HG02610 (cell line): ENCODE data around the gene ZNRF4.

Source experiments
- ATAC-seq: cut with Tn5 transposase; IDR thresholded peaks from one replicate; pipeline ENCODE4 v1.9.1; 2021; ENCODE audit warnings: mild to moderate bottlenecking, moderate library complexity; ENCODE audit not compliant: unreplicated experiment

The ZNRF4 gene

DNA sequence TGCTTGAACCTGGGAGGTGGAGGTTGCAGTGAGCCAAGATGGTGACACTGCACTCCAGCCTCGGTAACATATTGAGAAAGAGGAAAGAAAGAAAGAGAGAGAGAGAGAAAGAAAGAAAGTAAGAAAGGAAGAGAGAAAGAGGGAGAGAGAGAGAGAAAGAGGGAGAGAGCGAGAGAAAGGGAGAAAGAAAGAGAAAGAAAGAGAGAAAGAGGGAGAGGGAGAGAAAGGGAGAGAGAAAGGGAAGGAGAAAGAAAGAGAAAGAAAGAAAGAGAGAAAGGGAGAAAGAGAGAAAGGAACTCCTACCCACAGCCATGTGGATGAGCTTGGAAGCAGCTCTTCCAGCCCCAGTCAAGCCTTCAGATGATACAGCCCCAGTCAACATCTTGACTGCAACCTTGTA, 46.7 kb downstream of the ZNRF4 start:
- ATAC-seq, result no peak

GRCh38 chr19:5503598-5503997, 48.4 kb downstream of the ZNRF4 start:
- no peak for ATAC-seq

- no peak for ATAC-seq
Measured at GRCh38 chr19:5504114-5504513, 48.9 kb downstream of the ZNRF4 start.
